H9 (cell line): ENCODE results near the gene TH. TPM values are rescaled to one million over a fixed set of nuclear protein-coding genes. Genes with fewer than 3 reads are reported as not detected.

Experiments
- DNase-seq: peaks from one replicate; pipeline ENCODE4 v3.0.0-alpha.2; 2017
- H2AFZ ChIP-seq: one replicate; pipeline ENCODE4 v1.6.1; 2013; ENCODE audit warnings: mild to moderate bottlenecking, low read length, control low read depth, moderate library complexity
- H2AK5ac ChIP-seq: 2 replicates; pipeline ENCODE4 v1.6.1; 2013; ENCODE audit warnings: low read length, control low read depth, mixed read lengths; ENCODE audit not compliant: insufficient read length
- H2BK120ac ChIP-seq: one replicate; pipeline ENCODE4 v1.6.1; 2013; ENCODE audit warnings: low read depth, mild to moderate bottlenecking, low read length, control low read depth, inconsistent platforms; ENCODE audit not compliant: poor library complexity, severe bottlenecking
- H2BK12ac ChIP-seq: 2 replicates; pipeline ENCODE4 v1.6.1; 2013; ENCODE audit warnings: low read length, control low read depth, mixed read lengths, low read depth; ENCODE audit not compliant: insufficient read length
- H2BK15ac ChIP-seq: 2 replicates; pipeline ENCODE4 v1.6.1; 2013; ENCODE audit warnings: low read depth, low read length, control low read depth
- H2BK20ac ChIP-seq: one replicate; pipeline ENCODE4 v1.6.1; 2013; ENCODE audit warnings: low read depth, mild to moderate bottlenecking, low read length, control low read depth, inconsistent platforms; ENCODE audit not compliant: poor library complexity, severe bottlenecking
- H2BK5ac ChIP-seq: 2 replicates; pipeline ENCODE4 v1.6.1; 2013; ENCODE audit warnings: low read length, control low read depth, mixed read lengths; ENCODE audit not compliant: insufficient read length
- H3K14ac ChIP-seq: 2 replicates; pipeline ENCODE4 v1.6.1; 2013; ENCODE audit warnings: low read length, control low read depth; ENCODE audit not compliant: insufficient read depth
- H3K18ac ChIP-seq: 2 replicates; pipeline ENCODE4 v1.6.1; 2013; ENCODE audit warnings: low read depth, mild to moderate bottlenecking, mixed read lengths, low read length, control low read depth; ENCODE audit not compliant: insufficient read length
- H3K23ac ChIP-seq: 2 replicates; pipeline ENCODE4 v1.6.1; 2013; ENCODE audit warnings: low read length, control low read depth, mixed read lengths, low read depth; ENCODE audit not compliant: insufficient read length
- H3K23me2 ChIP-seq: 2 replicates; pipeline ENCODE4 v1.6.1; 2013; ENCODE audit warnings: low read depth, mild to moderate bottlenecking, mixed read lengths, low read length, control low read depth; ENCODE audit not compliant: insufficient read length, poor library complexity, severe bottlenecking
- H3K27ac ChIP-seq: 2 replicates; pipeline ENCODE4 v1.5.1; 2013; ENCODE audit warnings: low read length, control low read depth, mixed read lengths, low read depth; ENCODE audit not compliant: insufficient read length
- H3K27me3 ChIP-seq: 2 replicates; pipeline ENCODE4 v1.6.1; 2013; ENCODE audit warnings: low read length, control low read depth, inconsistent platforms; ENCODE audit not compliant: insufficient read depth
- H3K4ac ChIP-seq: 2 replicates; pipeline ENCODE4 v1.6.1; 2013; ENCODE audit warnings: low read depth, mild to moderate bottlenecking, control low read depth, inconsistent platforms, low read length, moderate library complexity
- H3K4me1 ChIP-seq: 2 replicates; pipeline ENCODE4 v1.6.1; 2013; ENCODE audit warnings: low read length, control low read depth, inconsistent platforms; ENCODE audit not compliant: insufficient read depth
- H3K4me2 ChIP-seq: 2 replicates; pipeline ENCODE4 v1.6.1; 2013; ENCODE audit warnings: low read length, control low read depth, mixed read lengths; ENCODE audit not compliant: insufficient read length, insufficient read depth
- H3K56ac ChIP-seq: 2 replicates; pipeline ENCODE4 v1.6.1; 2013; ENCODE audit warnings: low read depth, mild to moderate bottlenecking, mixed read lengths, low read length, control low read depth; ENCODE audit not compliant: insufficient read length
- H3K79me1 ChIP-seq: 2 replicates; pipeline ENCODE4 v1.6.1; 2013; ENCODE audit warnings: low read depth, mild to moderate bottlenecking, moderate library complexity, low read length, control low read depth, inconsistent platforms; ENCODE audit not compliant: insufficient read depth, poor library complexity, severe bottlenecking
- H3K79me2 ChIP-seq: 2 replicates; pipeline ENCODE4 v1.6.1; 2013; ENCODE audit warnings: low read length, control low read depth, inconsistent platforms; ENCODE audit not compliant: insufficient read depth
- H3K9ac ChIP-seq: 2 replicates; pipeline ENCODE4 v1.6.1; 2013; ENCODE audit warnings: low read length, control low read depth, mixed read lengths; ENCODE audit not compliant: insufficient read length; ENCODE audit errors: extremely low read depth
- H3K9me3 ChIP-seq: one replicate; pipeline ENCODE4 v1.6.1; 2013; ENCODE audit warnings: low read depth, low read length, inconsistent platforms; ENCODE audit not compliant: control insufficient read depth
- H3T11ph ChIP-seq: one replicate; pipeline ENCODE4 v1.6.1; 2013; ENCODE audit warnings: mild to moderate bottlenecking, low read length, control low read depth, inconsistent platforms
- H4K20me1 ChIP-seq: one replicate; pipeline ENCODE4 v1.6.1; 2013; ENCODE audit not compliant: control insufficient read depth, insufficient read length, insufficient read depth
- H4K5ac ChIP-seq: 2 replicates; pipeline ENCODE4 v1.6.1; 2013; ENCODE audit warnings: low read depth, mild to moderate bottlenecking, mixed read lengths, low read length, control low read depth; ENCODE audit not compliant: insufficient read length
- H4K8ac ChIP-seq: replicated peaks from 2 replicates; pipeline ENCODE4 v1.6.1; 2013; ENCODE audit warnings: low read length, control low read depth, mixed read lengths, low read depth; ENCODE audit not compliant: insufficient read length
- H4K91ac ChIP-seq: 2 replicates; pipeline ENCODE4 v1.6.1; 2013; ENCODE audit warnings: low read depth, mild to moderate bottlenecking, moderate library complexity, mixed read lengths, low read length, control low read depth; ENCODE audit not compliant: insufficient read length
- H3K27ac Mint-ChIP-seq, 3 experiments: 2 replicates in 2 of 3; 3 replicates in 1 of 3; pipeline ENCODE4 v1.8.0; 2020 to 2021; ENCODE audit warnings: mixed read lengths in 3 of 3, mild to moderate bottlenecking in 1 of 3, moderate library complexity in 1 of 3
- H3K27me3 Mint-ChIP-seq: 2 replicates; pipeline ENCODE4 v1.8.0; 2021; ENCODE audit warnings: low read depth, mild to moderate bottlenecking, moderate library complexity, mixed read lengths
- H3K36me3 Mint-ChIP-seq, 3 experiments: 2 replicates in 2 of 3; 3 replicates in 1 of 3; pipeline ENCODE4 v1.8.0; 2020 to 2021; ENCODE audit warnings: low read depth in 3 of 3, mixed read lengths in 3 of 3; ENCODE audit not compliant: insufficient read depth in 1 of 3
- H3K4me1 Mint-ChIP-seq, 2 experiments: 2 replicates each; pipeline ENCODE4 v1.8.0; 2020; ENCODE audit warnings: mixed read lengths in 2 of 2
- H3K4me3 Mint-ChIP-seq, 2 experiments: 2 replicates in 1 of 2; 3 replicates in 1 of 2; pipeline ENCODE4 v1.8.0; 2020 to 2021; ENCODE audit warnings: mild to moderate bottlenecking in 2 of 2, mixed read lengths in 2 of 2, moderate library complexity in 1 of 2
- H3K9me3 Mint-ChIP-seq, 2 experiments: 2 replicates in 1 of 2; 3 replicates in 1 of 2; pipeline ENCODE4 v1.8.0; 2020; ENCODE audit warnings: mild to moderate bottlenecking in 2 of 2, mixed read lengths in 2 of 2, moderate library complexity in 1 of 2
- WGBS: extraction: QIAGEN DNeasy Blood & Tissue Kit; methylation state at CpG from one replicate; pipeline ENCODE4 v1.1.7; 2013; ENCODE audit warnings: missing lambda C conversion rate, low lambda C conversion rate, mixed read lengths; ENCODE audit not compliant: insufficient read length; ENCODE audit errors: extremely low coverage; 5-methylcytosine and 5-hydroxymethylcytosine counted together
- microRNA-seq: library from miRNA; unstranded; fragments of <30 nt; microRNA quantifications from one replicate; pipeline ENCODE4, GENCODE V29; 2020; ENCODE audit warnings: borderline microRNAs expressed
- total RNA-seq: library from RNA; stranded (reverse); gene quantifications from 2 replicates; pipeline ENCODE4 v1.2.1, GENCODE V29; 2021
- TF ChIP-seq, protein P1 (sequence below): fragments of 200-600 bp; sonication (generic); conservative IDR thresholded peaks from 3 replicates; pipeline ENCODE4 v1.8.0; 2021; ENCODE audit warnings: antibody characterized with exemption, mild to moderate bottlenecking

TH gene
- total RNA-seq, 1 experiment from 2014 or later: not detected

GRCh38 chr11:2114430-2115241, 57.0 kb downstream of the TH start:
- H3K56ac ChIP-seq: no peak overlapping the region
- Mint-ChIP-seq H3K9me3 (peaks cover 22 to 24% of the 10 kb centered on the region in 2 experiments), H3K27me3 (peaks cover 66% of the 10 kb centered on the region), H3K27ac (peak overlapping the region in 1 of 3 experiments; percentile 50; a peak in 2 of 7 replicates), H3K36me3 (peaks cover 0 to 13% (median 10%) of the 10 kb centered on the region in 3 experiments; a peak in 6 of 7 replicates), H3K4me1 (peaks cover 10 to 13% of the 10 kb centered on the region in 2 experiments), H3K4me3 (no peak overlapping the region)
- no peak overlapping the region for H4K8ac ChIP-seq
- H3K9me3 ChIP-seq: no peaks in the 10 kb centered on the region
- no peak overlapping the region for H2BK12ac ChIP-seq
- H4K20me1 ChIP-seq: no peaks in the 10 kb centered on the region
- H3K14ac ChIP-seq: no peak overlapping the region; the same call in 1 of the 2 replicates
- WGBS: no CpG with 5 or more reads among the region's 32 CpGs
- H2BK20ac ChIP-seq: no peak overlapping the region
- no peak overlapping the region for H3K4ac ChIP-seq
- no peak overlapping the region for H3K4me2 ChIP-seq
- H4K5ac ChIP-seq: no peak overlapping the region
- no peaks in the 10 kb centered on the region for H3K27me3 ChIP-seq
- no peaks in the 10 kb centered on the region for H3K23me2 ChIP-seq
- no peak for DNase-seq
- H3K9ac ChIP-seq: no peak overlapping the region
- H2AK5ac ChIP-seq: no peak overlapping the region
- H3K27ac ChIP-seq: no peak overlapping the region
- H2AFZ ChIP-seq: no peak overlapping the region
- H3K23ac ChIP-seq: no peak overlapping the region
- no peak overlapping the region for H2BK120ac ChIP-seq
- H3K4me1 ChIP-seq: no peaks in the 10 kb centered on the region
- H2BK5ac ChIP-seq: no peak overlapping the region
- no peak overlapping the region for H4K91ac ChIP-seq
- H3K79me2 ChIP-seq: no peaks in the 10 kb centered on the region
- no peak overlapping the region for H3K18ac ChIP-seq
- H2BK15ac ChIP-seq: no peak overlapping the region
- no peaks in the 10 kb centered on the region for H3K79me1 ChIP-seq
- TF ChIP-seq, protein P1, sequence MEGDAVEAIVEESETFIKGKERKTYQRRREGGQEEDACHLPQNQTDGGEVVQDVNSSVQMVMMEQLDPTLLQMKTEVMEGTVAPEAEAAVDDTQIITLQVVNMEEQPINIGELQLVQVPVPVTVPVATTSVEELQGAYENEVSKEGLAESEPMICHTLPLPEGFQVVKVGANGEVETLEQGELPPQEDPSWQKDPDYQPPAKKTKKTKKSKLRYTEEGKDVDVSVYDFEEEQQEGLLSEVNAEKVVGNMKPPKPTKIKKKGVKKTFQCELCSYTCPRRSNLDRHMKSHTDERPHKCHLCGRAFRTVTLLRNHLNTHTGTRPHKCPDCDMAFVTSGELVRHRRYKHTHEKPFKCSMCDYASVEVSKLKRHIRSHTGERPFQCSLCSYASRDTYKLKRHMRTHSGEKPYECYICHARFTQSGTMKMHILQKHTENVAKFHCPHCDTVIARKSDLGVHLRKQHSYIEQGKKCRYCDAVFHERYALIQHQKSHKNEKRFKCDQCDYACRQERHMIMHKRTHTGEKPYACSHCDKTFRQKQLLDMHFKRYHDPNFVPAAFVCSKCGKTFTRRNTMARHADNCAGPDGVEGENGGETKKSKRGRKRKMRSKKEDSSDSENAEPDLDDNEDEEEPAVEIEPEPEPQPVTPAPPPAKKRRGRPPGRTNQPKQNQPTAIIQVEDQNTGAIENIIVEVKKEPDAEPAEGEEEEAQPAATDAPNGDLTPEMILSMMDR: no peak
- H3T11ph ChIP-seq: no peak overlapping the region

Small RNAs within 50 kb of the gene (microRNA-seq; reads per million reads assigned to microRNA genes)
- gene MIR4686 (not detected), gene MIR483 (4.1 reads per million, percentile 30 among the genes with 10 or more reads in this experiment)

Other genes starting within 250 kb of the TH start
- 65.3 and 67.3 TPM in 2 replicates for gene MRPL23, start 224.5 kb downstream of the TH start, total RNA-seq
- gene H19, start 174.0 kb downstream of the TH start, total RNA-seq: 10.7 TPM in 2 replicates
- 2.8 and 3.1 TPM in 2 replicates for gene IGF2, start 32.4 kb downstream of the TH start, total RNA-seq
- gene INS, start 10.6 kb downstream of the TH start, total RNA-seq: not detected in 2 replicates
- 0.35 TPM in 2 replicates for gene ASCL2, start 98.8 kb upstream of the TH start, total RNA-seq
- gene C11orf21, start 130.1 kb upstream of the TH start, total RNA-seq: not detected in 2 replicates
- gene TSPAN32, start 130.2 kb upstream of the TH start, total RNA-seq: not detected in 2 replicates
- 246 and 250 TPM in 2 replicates for gene CD81, start 205.5 kb upstream of the TH start, total RNA-seq
- gene TSSC4, start 228.9 kb upstream of the TH start, total RNA-seq: 51.0 and 59.4 TPM in 2 replicates